ENCODE data around the gene GRAP. TPM values are rescaled to one million over a fixed set of nuclear protein-coding genes. Genes with fewer than 3 reads are reported as not detected.

Gene GRAP
- total RNA-seq, 1 experiment from 2014 or later: not detected

DNA sequence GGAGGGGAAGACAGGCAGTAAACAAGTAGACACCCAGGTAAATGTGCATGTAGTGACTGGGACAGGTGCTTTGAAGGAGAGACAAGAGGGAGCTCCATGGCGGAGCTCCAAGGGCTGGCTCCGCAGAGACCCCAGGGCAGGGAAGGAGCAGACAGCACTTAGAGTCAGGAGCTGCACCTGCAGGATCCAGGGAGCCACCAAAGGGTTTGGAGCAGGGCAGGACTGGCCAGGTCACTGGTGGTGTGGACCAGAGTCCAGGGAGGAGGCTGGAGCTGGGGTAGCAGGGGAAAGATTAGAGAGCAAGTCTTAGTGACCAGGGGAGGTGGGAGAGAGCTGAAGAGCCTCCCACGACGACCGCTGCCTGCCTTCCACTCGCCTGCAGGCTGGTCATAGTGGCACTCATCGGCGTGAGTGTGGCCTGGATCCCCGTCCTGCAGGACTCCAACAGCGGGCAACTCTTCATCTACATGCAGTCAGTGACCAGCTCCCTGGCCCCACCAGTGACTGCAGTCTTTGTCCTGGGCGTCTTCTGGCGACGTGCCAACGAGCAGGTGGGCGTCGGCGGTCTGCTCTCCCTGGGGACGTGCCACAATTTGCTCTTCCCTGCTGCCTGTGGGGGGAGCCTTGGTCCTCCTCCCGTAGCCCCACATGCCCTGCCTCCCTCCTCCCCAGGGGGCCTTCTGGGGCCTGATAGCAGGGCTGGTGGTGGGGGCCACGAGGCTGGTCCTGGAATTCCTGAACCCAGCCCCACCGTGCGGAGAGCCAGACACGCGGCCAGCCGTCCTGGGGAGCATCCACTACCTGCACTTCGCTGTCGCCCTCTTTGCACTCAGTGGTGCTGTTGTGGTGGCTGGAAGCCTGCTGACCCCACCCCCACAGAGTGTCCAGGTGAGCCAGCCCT lies 27.5 kb downstream of the GRAP start:
- no peak for DNase-seq (ENCODE audit: extremely low read depth, low read depth)

DNA sequence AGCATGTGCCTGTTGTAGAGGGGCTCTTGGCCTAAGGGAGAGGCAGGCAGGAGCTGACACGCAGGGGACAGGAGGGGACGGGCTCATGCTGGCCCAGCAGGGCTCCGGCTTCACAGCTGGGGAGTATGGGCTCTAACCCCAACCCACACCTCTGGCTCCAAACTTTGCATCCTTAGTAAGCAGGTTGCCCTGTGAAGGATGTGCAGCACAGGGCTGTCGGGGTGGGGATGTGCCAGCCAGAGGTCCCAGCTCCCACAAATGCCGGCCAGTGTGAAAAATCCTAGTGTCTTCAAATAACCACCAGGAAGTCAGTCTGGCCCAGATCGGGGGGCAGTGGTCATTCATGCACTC lies 28.2 kb downstream of the GRAP start:
- no peak for DNase-seq (ENCODE audit: extremely low read depth, low read depth)

DNA sequence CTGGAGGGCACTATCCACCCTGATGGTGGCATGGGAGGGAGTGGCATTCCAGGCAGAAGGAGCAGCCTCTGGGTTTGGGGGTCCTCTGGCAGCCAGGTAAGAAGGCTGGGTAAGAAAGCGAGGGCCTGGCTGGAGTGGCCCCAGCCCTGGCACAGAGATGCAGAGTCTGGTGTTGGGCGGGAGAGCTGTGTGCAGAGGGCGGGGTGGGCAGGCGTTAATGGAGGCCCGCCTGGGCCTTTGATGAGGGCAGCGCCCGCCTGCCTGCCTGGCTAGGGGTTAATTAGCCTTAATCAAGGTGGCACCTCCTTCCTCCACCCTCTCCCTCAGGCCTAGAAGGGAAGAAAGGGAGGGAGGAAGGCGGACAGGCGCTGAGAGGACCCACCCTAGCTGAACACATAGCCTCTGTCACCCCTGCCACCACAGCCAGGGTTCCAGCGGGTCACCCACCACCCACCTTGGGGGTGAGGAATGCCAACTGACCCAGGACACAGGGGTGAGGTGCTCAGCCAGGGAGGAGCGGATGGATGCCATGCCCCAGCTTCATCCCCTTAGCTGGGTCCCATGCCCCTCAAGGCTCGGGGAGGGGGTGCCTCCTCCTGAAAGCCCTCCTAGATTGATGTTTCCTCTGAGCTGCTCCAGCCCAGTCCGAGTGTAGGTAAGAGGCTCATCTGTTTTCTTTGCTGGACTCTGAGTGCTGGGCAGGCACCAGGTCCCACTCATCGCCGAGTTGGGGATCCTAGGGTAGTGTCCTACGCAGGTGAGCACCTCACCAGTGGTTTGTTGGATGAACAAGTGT lies 28.8 kb downstream of the GRAP start:
- no peak for DNase-seq (ENCODE audit: extremely low read depth, low read depth)

GRCh38 chr17:19017401-19017800 lies 29.4 kb downstream of the GRAP start:
- DNase-seq (ENCODE audit: extremely low read depth, low read depth): no peak

- DNase-seq (ENCODE audit: extremely low read depth, low read depth): no peak
These were observed 29.9 kb downstream of the GRAP start for GRCh38 chr17:19016881-19017280.

GRCh38 chr17:19016297-19016696 lies 30.5 kb downstream of the GRAP start:
- DNase-seq (ENCODE audit: extremely low read depth, low read depth): no peak

GRCh38 chr17:19015428-19015827 lies 31.3 kb downstream of the GRAP start:
- no peak for DNase-seq (ENCODE audit: extremely low read depth, low read depth)

GRCh38 chr17:19014628-19015215 lies 32.0 kb downstream of the GRAP start:
- DNase-seq (ENCODE audit: extremely low read depth, low read depth): no peak

DNA sequence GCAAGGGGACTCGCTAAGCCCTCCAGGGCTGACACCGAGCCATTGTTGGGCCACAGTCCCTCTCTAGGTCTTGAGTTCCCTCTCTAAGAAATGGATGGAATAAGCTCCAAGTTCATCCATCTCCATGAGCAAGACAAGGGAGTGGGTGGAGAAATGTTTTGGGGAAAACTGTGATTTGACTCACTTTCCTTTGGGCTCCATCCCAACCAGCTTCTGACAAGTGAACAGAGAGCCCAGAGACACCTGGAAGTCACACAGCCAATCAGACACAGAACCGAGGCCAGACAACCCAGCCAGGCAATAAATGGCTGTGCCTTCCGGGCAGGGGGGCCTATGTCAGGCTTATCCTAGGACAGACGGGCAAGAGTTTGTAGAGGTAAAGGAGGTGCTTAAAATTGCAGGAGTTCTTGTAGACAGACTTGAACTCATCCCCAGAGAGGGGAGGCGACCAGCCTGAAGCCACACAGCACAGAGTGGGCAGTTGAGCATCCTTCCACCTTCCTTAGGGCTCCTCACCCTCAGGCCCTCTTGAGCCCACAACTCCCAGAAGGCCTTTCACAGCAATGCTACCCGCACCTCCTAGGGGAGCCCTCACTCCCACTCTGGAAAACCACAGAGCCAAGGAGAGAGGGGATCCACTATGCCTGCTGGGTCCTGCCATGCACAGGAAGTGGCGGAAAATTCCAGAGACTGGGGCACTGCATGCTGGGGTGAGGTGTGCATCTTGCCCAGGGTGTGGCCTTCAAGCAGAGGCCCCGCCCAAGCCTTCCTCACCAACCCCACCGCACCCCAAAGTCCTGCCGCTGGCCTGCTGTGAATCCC lies 32.7 kb downstream of the GRAP start:
- no peak for DNase-seq (ENCODE audit: extremely low read depth, low read depth)

GRCh38 chr17:19013226-19013625 lies 33.5 kb downstream of the GRAP start:
- no peak for DNase-seq (ENCODE audit: extremely low read depth, low read depth)

GRCh38 chr17:19012171-19013080 lies 34.3 kb downstream of the GRAP start:
- DNase-seq (ENCODE audit: extremely low read depth, low read depth): no peak

DNA sequence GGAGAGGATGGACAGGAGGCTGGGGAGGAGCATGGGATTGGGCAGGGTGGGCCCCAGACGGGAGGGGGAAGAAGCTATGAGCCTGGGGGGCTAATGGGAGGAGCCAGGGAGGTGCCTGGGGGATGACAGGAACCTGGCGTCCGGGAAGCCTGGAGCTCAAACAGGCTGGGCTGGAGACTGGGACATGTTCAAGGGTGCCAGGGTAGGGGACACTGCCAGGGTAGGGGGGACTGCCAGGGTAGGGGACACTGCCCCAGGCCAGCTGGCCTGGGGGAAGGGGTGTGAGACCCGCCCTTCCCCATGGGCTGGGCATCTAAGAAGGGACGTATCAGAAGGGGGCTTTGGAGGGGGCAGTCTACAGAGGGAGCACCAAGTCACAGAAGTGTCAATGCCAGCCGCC lies 35.2 kb downstream of the GRAP start:
- no peak for DNase-seq (ENCODE audit: extremely low read depth, low read depth)

DNA sequence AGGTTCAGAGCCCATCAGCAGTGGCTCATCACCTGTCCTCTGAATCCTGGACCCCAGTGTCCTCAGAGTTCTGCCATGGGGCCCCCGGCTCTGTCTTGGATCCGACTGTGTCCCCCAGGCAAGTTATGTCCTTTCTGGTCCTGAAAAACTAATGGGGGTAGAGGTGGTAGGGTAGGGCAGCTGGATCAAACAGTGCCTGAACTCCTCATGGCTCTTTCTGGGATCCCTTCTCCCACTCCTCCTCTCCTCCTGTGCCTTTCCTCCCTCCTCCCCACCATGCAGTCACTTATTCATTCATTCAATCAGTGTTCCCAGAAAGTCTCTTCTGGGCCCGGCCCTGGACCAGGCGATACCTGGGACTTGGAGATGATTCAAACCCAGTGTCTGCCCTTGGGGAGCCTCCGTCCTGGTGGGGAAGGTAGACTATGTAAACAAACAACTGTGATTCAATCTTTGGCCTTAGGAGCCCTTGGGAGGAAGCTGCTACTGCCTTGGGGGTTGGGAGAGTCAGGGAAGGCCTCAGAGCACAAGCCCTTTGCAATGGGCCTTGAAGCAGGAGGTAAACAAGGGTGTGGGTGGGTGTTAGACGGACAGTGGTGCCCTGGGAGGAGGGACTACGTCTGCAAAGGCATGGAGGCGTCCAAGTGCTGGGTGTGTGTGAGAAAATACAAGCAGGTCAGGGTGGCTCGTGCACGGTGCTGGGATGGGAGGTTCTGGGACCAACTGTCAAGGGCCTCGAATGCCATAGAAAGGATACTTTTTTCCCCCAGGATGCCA lies 35.8 kb downstream of the GRAP start:
- no peak for DNase-seq (ENCODE audit: extremely low read depth, low read depth)

DNA sequence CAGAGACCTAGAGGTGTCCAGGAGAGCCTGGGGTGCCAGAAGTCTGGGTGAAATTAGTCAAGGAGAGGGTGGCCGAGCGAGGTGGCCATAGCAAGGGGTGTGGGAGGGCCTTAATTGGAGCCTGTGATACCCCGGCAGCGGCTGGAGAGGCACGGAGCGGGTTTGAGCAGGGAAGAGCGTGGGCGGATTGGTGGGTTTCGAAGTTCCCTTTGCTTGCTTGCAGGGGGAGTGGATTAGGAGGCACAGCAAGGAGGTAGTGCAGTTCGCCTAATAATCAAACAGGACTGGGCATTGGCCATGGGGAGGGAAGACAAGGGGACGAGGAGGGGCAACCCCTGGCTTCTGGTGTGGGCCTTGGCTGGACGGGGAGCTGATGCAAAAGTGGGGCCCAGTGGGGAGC lies 36.8 kb downstream of the GRAP start:
- DNase-seq (ENCODE audit: extremely low read depth, low read depth): no peak

DNA sequence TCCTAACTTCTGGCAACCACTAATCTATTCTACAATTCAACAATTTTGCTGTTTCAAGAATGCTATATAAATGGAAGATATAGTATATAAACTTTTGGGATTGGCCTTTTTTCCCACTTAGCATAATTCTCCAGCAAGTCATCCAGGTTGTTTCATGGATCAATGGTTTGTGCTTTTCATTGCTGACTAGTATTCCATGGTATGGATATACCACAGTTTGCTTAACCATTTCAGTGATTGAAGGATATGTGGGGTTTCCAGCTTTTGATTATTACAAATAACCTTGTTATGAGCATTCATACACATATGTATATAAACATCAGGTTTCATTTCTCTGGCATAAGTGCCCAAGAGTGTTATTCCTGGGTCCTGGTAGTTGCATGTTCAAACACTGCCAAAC lies 40.1 kb downstream of the GRAP start:
- DNase-seq (ENCODE audit: extremely low read depth, low read depth): no peak

DNA sequence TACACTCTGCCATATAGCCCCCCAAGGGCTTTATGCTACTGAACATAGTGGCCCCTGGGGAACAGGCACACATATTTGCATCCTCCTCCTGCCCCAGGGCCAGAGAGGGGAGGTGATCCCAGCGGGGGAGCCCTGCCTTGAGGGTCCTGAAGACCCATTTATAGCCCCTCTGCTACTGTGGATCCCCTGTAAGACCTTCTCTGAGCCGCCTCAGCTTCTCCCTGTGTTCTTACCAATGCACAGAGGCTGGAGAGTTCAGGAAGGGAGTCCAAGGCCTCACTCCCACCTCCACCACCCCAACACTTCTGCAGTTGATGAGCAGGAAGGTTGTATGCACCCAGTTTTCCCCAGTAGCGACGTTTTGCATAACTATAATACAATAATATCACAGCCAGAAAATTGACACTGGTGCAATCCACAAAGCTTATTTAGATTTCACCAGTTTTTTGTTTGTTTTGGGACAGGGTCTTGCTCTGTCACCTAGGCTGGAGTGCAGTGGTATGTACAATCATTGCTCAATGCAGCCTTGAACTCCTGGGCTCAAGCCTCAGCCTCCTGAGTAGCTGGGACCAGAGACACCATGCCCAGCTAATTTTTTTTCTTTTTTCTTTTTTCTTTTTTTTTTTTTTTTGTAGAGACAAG lies 40.8 kb downstream of the GRAP start:
- no peak for DNase-seq (ENCODE audit: extremely low read depth, low read depth)

GRCh38 chr17:19005137-19005773 lies 41.5 kb downstream of the GRAP start:
- DNase-seq (ENCODE audit: extremely low read depth, low read depth): no peak
